A549 (cell line): ENCODE data around the gene PLEKHA6.

Experiments
- BHLHE40 ChIP-seq: IDR thresholded peaks from 2 replicates; pipeline ENCODE4 v1.6.1; 2012; ENCODE audit warnings: low read depth, low read length, inconsistent platforms
- GATA3 ChIP-seq: IDR thresholded peaks from 2 replicates; pipeline ENCODE4 v1.6.1; 2012; ENCODE audit warnings: borderline replicate concordance
- HDAC2 ChIP-seq: fragments of 200-600 bp; sonication (generic); IDR thresholded peaks from 2 replicates; pipeline ENCODE4 v1.6.1; 2016
- POLR2A ChIP-seq: IDR thresholded peaks from 2 replicates; pipeline ENCODE4 v1.6.1; 2012; ENCODE audit warnings: mild to moderate bottlenecking, low read length
- SREBF2 ChIP-seq: fragments of 450-650 bp; IDR thresholded peaks from 2 replicates; pipeline ENCODE4 v1.6.1; 2014; ENCODE audit warnings: mild to moderate bottlenecking, moderate library complexity
- ZSCAN20 ChIP-seq: fragments of 250-450 bp; sonication (Bioruptor Pico); IDR thresholded peaks from 2 replicates; pipeline ENCODE4 v1.8.0; 2022; ENCODE audit warnings: mild to moderate bottlenecking, moderate library complexity
- TF ChIP-seq, protein P1 (sequence below): fragments of >200 bp; sonication (Bioruptor Twin); formaldehyde crosslinking; IDR thresholded peaks from 3 replicates; pipeline ENCODE4 v1.5.1; 2016
- TF ChIP-seq, protein P2 (sequence below): fragments of 450-650 bp; IDR thresholded peaks from 2 replicates; pipeline ENCODE4 v1.6.1; 2014; ENCODE audit warnings: antibody characterized with exemption

- TF ChIP-seq, protein P1, sequence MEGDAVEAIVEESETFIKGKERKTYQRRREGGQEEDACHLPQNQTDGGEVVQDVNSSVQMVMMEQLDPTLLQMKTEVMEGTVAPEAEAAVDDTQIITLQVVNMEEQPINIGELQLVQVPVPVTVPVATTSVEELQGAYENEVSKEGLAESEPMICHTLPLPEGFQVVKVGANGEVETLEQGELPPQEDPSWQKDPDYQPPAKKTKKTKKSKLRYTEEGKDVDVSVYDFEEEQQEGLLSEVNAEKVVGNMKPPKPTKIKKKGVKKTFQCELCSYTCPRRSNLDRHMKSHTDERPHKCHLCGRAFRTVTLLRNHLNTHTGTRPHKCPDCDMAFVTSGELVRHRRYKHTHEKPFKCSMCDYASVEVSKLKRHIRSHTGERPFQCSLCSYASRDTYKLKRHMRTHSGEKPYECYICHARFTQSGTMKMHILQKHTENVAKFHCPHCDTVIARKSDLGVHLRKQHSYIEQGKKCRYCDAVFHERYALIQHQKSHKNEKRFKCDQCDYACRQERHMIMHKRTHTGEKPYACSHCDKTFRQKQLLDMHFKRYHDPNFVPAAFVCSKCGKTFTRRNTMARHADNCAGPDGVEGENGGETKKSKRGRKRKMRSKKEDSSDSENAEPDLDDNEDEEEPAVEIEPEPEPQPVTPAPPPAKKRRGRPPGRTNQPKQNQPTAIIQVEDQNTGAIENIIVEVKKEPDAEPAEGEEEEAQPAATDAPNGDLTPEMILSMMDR: no peak
- TF ChIP-seq HDAC2: no peak
- TF ChIP-seq ZSCAN20 (CRISPR knock-in tag): no peak
- TF ChIP-seq POLR2A: no peak
- TF ChIP-seq SREBF2: no peak
- TF ChIP-seq GATA3: no peak
- TF ChIP-seq, protein P2, sequence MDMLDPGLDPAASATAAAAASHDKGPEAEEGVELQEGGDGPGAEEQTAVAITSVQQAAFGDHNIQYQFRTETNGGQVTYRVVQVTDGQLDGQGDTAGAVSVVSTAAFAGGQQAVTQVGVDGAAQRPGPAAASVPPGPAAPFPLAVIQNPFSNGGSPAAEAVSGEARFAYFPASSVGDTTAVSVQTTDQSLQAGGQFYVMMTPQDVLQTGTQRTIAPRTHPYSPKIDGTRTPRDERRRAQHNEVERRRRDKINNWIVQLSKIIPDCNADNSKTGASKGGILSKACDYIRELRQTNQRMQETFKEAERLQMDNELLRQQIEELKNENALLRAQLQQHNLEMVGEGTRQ: no peak
- no peak for TF ChIP-seq BHLHE40
Observed at GRCh38 chr1:204345941-204346645, 13.6 kb downstream of the PLEKHA6 start.
